ENCODE data around the gene H2BW1. TPM values are rescaled to one million over a fixed set of nuclear protein-coding genes. Genes with fewer than 3 reads are reported as not detected.
"Not testable (repeated sequence)": the region's sequence is repeated elsewhere in the genome, so short reads cannot be mapped to it uniquely, and the experiment has no call there.

The H2BW1 gene, protein sequence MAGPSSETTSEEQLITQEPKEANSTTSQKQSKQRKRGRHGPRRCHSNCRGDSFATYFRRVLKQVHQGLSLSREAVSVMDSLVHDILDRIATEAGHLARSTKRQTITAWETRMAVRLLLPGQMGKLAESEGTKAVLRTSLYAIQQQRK
- not detected for total RNA-seq
- long read RNA-seq, result 0 reads

DNA sequence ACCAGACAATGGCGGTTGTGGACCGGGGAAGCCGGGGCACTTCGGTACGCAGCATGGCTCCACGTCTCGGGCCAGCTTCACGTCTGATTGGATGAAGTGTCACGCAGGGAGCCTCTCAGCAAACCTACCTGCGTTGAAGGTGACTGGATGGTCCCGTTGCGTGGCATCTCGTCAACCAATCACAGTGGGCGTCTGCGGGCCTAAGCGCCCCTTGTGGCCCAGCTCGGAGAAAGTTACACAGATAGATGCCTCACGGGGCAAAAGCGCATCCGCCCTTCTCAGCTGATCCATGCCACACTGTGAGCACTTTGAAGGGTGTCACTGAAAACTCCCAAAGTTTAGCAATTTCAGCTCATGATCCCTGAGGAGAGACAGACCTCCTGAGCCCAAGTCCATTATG, at the start of gene H2BW1:
TSS of gene H2BW1 (minus strand) at position 103 of the 400 bp plus-strand sequence. CDS start 132 bp downstream, outside the sequence.
- intact Hi-C loops (cut with DNase I, micrococcal nuclease), result no loop called here
- no peak for DNase-seq
- ATAC-seq, result no peak

DNA sequence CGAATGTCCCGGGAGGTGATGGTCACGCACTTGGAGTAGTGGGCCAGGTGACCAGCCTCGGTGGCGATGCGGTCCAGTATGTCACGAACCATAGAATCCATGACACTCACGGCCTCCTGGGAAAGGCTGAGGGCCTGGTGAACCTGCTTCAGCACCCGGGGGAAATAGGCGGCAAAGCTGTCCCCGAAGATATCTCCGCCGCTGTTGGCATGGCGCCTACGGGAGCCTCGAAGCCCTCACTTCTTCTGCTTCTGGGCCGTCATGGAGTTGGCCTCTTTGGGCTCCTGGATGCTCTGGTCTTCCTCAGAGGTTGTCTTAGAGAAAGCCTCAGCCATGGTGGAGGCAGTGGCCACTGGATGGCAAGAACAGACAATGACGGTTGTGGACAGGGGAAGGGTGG, 49.1 kb upstream of the H2BW1 start:
- intact Hi-C loops (cut with DNase I, micrococcal nuclease); DNase-seq; ATAC-seq: not testable (repeated sequence)

DNA sequence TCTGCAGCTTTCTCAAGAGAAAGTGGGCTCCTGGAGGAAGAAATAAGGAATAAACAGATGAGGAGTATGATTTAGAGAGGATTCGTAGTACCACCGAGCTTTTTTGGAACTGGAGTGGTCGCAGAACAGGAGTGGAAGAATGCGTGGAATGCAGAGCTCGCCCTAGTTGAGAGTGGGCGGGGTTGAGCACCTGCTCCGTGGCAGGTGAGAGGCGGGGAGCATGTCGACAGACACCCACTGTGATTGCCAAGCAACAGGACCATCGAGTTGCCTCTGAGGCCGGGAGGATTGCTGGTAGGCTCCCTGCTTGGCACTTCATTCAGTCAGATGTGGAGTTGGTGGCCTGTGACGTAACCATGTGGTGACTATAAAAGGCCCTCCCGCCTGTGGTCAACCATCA, 41.4 kb upstream of the H2BW1 start:
- ATAC-seq; intact Hi-C loops (cut with DNase I, micrococcal nuclease): not testable (repeated sequence)

DNA sequence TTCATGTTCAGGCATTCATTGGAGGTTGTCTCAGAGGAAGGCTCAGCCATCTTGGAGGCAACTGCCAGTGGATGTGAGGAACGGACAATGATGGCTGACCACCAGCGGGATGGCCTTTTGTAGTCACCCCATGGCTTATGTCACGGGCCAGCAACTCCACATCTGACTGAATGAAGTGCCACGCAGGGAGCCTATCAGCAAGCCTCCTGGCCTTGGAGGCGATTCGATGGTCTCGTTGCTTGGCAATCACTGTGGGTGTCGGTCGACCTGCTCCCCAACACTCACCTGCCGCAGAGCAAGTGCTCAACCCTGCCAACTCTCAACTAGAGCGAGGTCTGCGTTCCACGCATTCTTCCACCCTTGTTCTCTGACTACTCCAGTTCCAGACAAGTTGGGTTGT, 33.7 kb upstream of the H2BW1 start:
- DNase-seq (no peak), ATAC-seq (no peak)
- intact Hi-C loops (cut with DNase I, micrococcal nuclease), result no loop called here

More for the DNA sequence above, 41.4 kb upstream of the H2BW1 start:
- not testable (repeated sequence) for DNase-seq

DNA sequence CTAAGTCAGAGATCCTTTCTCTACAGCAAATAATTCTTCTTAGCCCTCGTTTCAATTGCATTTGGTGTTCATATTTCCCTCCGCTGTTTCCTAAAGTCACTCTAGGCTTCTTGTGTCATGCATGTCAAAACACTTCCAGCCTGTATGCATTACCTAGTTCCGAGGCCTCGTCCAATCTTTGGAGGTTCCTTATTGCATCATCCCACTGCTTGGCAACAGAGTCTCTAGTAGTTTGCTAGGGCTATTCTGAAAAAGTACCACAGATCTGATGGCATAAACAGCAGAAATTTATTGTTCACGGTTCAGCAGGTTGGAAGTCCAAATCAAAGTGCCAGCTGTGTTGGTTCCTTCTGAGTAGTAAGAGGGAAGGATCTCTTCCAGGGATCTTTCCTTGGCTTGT, 32.1 kb upstream of the H2BW1 start:
- intact Hi-C loops (cut with DNase I, micrococcal nuclease), result no loop called here
- DNase-seq (no peak), ATAC-seq (no peak)

DNA sequence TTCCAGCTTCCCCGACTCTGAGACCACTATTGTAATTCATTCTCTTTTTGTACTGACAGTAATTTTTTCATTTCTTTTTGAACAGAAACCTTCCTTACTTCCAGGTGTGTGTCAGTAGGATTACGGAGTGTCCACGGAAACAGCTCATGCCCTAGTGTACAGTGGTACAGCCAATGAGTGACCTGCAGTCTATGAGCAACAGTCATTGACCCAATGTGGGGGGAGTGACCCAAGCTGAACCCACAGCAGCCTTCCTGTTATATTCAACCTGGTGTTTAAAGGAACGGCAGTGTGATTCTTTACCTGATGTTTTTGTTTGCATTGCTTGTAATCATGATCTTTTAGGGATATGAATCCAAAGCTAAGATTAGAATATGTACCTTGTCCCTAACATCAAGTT, 27.5 kb upstream of the H2BW1 start:
- DNase-seq (no peak), ATAC-seq (no peak)
- intact Hi-C loops (cut with DNase I, micrococcal nuclease), result no loop called here

DNA sequence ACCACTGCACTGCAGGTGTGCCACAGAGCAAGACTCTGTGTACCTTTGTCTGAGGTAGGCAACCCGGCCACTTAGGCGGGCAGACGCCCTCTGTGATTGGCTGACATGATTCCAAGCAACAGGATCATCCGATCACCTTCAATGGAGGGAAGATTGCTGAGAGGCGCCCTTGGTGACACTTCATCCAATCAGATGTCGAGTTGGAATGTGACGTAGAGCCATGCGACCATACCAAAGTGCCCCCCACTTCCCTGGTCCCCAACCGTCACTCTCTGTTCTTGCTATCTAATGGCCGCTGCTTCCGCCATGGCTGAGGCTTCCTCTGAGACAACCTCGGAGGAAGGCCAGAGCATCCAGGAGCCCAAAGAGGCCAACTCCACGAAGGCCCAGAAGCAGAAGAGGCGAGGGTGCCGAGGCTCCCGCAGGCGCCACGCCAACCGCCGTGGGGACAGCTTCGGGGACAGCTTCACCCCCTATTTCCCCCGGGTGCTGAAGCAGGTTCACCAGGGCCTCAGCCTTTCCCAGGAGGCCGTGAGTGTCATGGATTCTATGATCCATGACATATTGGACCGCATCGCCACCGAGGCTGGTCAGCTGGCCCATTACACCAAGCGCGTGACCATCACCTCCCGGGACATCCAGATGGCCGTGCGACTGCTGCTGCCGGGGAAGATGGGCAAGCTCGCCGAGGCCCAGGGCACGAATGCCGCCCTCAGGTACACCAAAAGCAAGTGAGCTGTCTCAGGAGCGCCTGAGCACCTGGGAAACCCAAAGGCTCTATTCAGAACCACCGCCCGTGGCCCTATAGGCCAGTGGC, 26.4 kb upstream of the H2BW1 start, which contains the start of gene H2BW2:
TSS of gene H2BW2 (plus strand) at position 268 of the 817 bp plus-strand sequence. CDS start at position 307, 39 bp downstream.
- DNase-seq (no peak), ATAC-seq (no peak)
- intact Hi-C loops (cut with DNase I, micrococcal nuclease), result no loop called here

DNA sequence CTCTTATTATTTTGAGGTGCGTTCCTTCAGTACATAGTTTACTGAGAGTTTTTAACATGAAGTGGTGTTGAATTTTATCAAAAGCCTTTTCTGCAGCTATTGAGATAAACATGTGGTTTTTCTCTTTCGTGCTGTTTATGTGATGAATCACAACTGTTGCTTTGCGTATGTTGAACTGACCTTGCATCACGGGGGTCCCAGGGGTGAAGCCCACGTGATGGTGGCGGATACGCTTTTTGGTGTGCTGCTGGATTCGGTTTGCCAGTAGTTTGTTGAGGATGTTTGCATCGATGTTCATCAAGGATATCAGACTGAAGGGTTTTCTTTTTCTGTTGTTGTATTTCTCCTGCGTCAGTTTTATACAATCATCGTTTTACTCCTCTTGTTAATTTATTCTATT, 4.6 kb upstream of the H2BW1 start:
- no peak for ATAC-seq
- intact Hi-C loops (cut with DNase I, micrococcal nuclease), result no loop called here
- DNase-seq, result no peak

DNA sequence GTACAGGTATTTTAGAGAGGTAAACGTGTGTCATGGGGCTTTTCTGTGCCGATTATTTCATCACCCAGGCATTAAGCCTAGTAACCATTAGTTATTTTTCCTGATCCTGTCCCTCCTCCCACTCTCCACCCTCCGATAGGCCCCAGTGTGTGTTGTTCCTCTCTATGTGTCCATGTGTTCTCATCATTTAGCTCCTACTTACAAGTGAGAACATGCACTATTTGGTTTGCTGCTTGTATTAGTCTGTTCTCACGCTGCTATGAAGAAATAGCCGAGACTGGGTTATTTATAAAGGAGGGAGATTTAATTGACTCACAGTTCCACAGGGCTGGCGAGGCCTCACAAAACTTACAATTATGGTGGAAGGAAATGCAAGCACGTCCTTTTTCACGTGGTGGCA, 2.1 kb upstream of the H2BW1 start:
- DNase-seq; intact Hi-C loops (cut with DNase I, micrococcal nuclease); ATAC-seq: not testable (repeated sequence)

DNA sequence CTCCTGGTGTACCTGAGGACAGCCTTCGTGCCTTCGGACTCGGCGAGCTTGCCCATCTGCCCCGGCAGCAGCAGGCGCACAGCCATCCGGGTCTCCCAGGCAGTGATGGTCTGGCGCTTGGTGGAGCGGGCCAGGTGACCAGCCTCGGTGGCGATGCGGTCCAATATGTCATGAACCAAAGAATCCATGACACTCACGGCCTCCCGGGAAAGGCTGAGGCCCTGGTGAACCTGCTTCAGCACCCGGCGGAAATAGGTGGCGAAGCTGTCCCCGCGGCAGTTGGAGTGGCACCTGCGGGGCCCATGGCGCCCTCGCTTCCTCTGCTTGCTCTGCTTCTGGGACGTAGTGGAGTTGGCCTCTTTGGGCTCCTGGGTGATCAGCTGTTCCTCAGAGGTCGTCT, 350 bp downstream of the H2BW1 start:
- no peak for ATAC-seq
- DNase-seq, result no peak
- intact Hi-C loops (cut with DNase I, micrococcal nuclease), result no loop called here

DNA sequence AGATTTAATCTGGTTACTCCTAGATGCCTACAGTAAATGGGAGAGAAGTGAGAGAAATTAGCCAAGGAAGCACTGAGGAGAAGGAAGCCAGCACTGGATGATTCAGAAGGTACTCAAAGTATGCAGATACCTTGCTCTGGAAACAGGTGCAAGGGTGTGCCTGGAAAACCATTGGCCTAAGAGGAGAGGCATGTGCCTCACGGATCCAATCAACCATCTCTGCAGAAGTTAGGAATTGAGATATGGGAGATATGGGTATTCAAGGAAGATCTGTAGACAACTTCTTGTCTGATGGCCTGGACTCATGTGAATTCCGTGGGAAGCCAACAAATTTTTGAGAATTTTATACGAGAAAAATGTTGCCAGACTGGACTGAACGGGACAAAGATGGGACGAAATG, 4.7 kb downstream of the H2BW1 start:
- DNase-seq (no peak), ATAC-seq (no peak)
- intact Hi-C loops (cut with DNase I, micrococcal nuclease), result no loop called here

DNA sequence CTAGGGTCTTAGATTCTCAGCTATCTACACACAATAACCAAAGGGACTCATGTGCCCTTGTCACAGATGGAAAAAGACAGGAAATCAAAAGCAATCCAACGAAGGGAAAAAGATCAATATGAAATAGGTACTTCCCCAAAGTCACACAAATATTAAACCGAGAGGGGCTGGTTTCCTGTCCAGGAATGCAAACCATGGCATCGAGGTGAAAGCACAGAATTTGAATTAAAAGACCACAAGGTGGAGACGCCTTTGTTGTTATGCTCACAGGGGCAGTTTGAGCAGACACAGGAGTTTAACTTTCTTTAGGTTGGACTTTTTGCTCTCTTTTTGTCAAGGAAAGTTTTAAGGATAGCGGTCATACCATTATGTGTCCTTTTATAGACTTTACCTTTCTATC, 14.3 kb downstream of the H2BW1 start:
- intact Hi-C loops (cut with DNase I, micrococcal nuclease), result no loop called here
- no peak for ATAC-seq
- no peak for DNase-seq

DNA sequence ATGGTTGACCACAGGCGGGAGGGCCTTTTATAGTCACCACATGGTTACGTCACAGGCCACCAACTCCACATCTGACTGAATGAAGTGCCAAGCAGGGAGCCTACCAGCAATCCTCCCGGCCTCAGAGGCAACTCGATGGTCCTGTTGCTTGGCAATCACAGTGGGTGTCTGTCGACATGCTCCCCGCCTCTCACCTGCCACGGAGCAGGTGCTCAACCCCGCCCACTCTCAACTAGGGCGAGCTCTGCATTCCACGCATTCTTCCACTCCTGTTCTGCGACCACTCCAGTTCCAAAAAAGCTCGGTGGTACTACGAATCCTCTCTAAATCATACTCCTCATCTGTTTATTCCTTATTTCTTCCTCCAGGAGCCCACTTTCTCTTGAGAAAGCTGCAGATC, 30.0 kb downstream of the H2BW1 start:
- ATAC-seq; intact Hi-C loops (cut with DNase I, micrococcal nuclease); DNase-seq: not testable (repeated sequence)

DNA sequence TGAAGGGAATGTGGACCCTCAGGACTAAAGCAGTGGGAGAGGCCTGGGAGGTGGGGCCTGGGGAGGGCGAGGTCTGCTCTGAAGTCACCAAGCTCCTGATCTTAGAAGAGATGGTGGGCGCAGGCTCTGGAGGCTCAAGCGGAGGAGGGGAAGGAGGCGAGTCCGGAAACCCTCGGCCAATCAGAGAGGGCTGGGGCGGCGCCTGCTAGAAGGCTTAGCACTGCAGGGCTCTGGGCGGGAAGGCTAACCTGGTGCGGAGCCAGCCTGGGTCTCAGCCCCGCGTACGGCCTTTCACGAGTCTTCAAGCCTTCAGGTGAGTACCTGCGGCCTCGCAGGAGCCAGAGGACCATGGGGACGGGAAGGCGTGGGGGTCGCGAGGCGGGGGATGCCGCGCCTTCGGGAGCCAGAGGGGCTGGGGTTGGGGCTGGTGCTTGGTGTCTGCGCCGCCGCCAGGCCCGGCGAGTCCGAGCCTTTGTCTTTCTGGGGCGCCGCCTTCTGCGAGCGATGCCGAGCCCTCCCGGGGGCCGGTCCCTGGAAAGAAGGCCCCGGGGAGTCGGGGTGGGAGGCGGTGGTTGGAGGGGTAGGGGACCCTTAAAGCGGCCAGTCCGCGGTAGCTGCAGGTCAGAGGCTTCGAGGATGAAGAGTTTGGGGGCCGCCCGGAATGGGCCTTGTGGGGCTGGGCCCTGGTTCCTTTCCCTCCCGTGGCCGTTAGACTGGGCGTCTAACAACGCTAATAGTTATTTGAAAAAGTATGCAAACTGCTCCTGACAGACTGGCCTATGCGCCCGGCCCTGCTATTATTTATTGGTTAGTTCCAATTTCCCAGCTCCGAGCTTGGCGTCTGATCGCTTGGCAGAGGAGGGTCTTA, 50.9 kb downstream of the H2BW1 start, which contains the start of gene TMSB15B:
TSS of gene TMSB15B (plus strand) at position 217 of the 868 bp plus-strand sequence.
- intact Hi-C loops (cut with DNase I, micrococcal nuclease); DNase-seq: not testable (repeated sequence)
- ATAC-seq, result peak; percentile 91

Other genes starting within 250 kb of the H2BW1 start
- gene PLP1, start 236.9 kb downstream of the H2BW1 start, total RNA-seq, result 10 to 100 TPM in 1 of 2 donors, 1 to 10 TPM in 1; 3.9 to 16.7 TPM
- gene RAB9B, start 181.5 kb downstream of the H2BW1 start, total RNA-seq, result 1 to 10 TPM in 1 of 2 donors, under 1 TPM in 1; 0.40 to 1.3 TPM
- 1 to 10 TPM in 1 of 2 donors, under 1 TPM in 1; 0.98 to 1.7 TPM for gene TMSB15B, start 51.1 kb downstream of the H2BW1 start, total RNA-seq
- gene H2BW2, start 26.2 kb upstream of the H2BW1 start, total RNA-seq, result not detected
- 1 to 10 TPM in 1 of 2 donors, under 1 TPM in 1; 0.37 to 1.1 TPM for gene TMSB15C, start 62.5 kb upstream of the H2BW1 start, total RNA-seq
- gene ZCCHC18, start 98.8 kb upstream of the H2BW1 start, total RNA-seq, result under 1 TPM; 0.14 to 0.24 TPM
- gene SLC25A53, start 143.3 kb upstream of the H2BW1 start, total RNA-seq, result 1 to 10 TPM; 6.1 to 7.7 TPM
- gene FAM199X, start 152.7 kb upstream of the H2BW1 start, total RNA-seq, result 10 to 100 TPM; 26.0 to 26.1 TPM
- gene ESX1, start 241.2 kb upstream of the H2BW1 start, total RNA-seq, result not detected

Measured in left colon (tissue), 2 donors.